ENCODE measurements around the gene DNMT3A.

DNA sequence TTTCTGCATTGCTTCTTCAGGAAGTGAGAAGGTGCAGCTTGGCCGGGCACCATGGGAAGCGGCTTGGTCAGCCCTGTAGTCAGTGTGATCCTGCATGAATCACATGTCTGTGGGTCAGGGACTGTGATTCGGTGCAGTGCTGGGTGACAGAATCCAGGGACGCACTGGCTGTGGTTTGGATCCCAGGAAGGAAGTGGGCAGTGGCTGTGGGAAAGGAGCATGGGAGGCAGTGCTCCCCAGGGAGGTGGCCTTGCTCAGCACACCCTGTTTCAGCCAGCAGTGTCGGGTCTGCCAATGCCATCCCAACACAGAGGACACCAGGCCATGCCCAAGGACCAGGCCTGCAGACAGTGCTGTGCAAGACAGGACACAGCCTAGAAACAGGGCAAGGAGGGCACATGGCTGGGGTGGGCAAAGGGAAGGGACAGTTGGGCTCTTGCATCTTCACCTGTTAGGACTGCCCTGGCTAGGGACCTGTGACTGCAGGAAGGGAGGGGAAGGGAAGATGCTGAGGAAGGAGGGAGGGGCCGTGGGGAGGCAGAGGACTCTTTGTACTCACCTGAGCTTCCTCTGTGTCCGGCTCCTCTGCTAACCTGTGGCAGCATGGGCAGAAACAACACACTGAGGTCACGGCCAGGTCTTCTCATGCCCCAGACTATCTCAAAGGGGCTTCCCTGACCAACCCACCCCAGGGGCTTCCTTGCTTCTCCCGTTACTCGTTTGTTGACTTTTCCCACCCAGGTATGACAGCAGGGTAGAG lies 37.2 kb upstream of the DNMT3A start:
- TF ChIP-seq FOXP2 (optimal IDR thresholded peaks at IDR 0.05; ENCODE audit: borderline replicate concordance, extremely low read depth, extremely low read length, insufficient read depth) (no peak), TAF1 (IDR thresholded peaks at IDR 0.05; ENCODE audit: borderline replicate concordance, insufficient read depth, low read length) (no peak), POLR2AphosphoS5 (IDR thresholded peaks at IDR 0.05; ENCODE audit: low read depth, low read length) (no peak)
